Sigmoid colon (tissue), 7 donors: ENCODE results near the gene VGLL4. TPM values are rescaled to one million over a fixed set of nuclear protein-coding genes. Genes with fewer than 3 reads are reported as not detected.

Source experiments
- DNase-seq: peaks from one replicate; pipeline ENCODE4 v3.0.0-alpha.2; 2019
- H3K27ac ChIP-seq, 4 donors: fragments of 200-600 bp; sonication (generic); one replicate each; pipeline ENCODE4 v1.5.1; 2016 to 2019; ENCODE audit warnings: mild to moderate bottlenecking in 1 of 4
- H3K27me3 ChIP-seq, 3 donors: fragments of 200-600 bp; sonication (generic); one replicate each; pipeline ENCODE4 v1.5.1; 2019; ENCODE audit warnings: mild to moderate bottlenecking in 1 of 3
- H3K36me3 ChIP-seq, 4 donors: fragments of 200-600 bp; sonication (generic); one replicate each; pipeline ENCODE4 v1.5.1; 2016 to 2019
- H3K4me1 ChIP-seq, 4 donors: fragments of 200-600 bp; sonication (generic); one replicate each; pipeline ENCODE4 v1.5.1; 2017 to 2019
- H3K4me3 ChIP-seq, 4 donors: fragments of 200-600 bp; sonication (generic); one replicate each; pipeline ENCODE4 v1.5.1; 2017 to 2019; ENCODE audit warnings: mild to moderate bottlenecking in 2 of 4, moderate library complexity in 1 of 4
- H3K9me3 ChIP-seq, 4 donors: fragments of 200-600 bp in 3 of 4; sonication (generic) in 3 of 4; one replicate each; pipeline versions ENCODE4 v1.5.1 to v1.6.1; 2013 to 2019
- EP300 ChIP-seq, 4 donors: sonication (generic); formaldehyde crosslinking; IDR thresholded peaks; one replicate each; pipeline ENCODE4 v1.6.1; 2017; ENCODE audit warnings: antibody characterized with exemption in 4 of 4
- POLR2A ChIP-seq, 2 donors: fragments of 450-650 bp; IDR thresholded peaks; one replicate each; pipeline ENCODE4 v1.6.1; 2016; ENCODE audit warnings: antibody characterized with exemption in 2 of 2, mild to moderate bottlenecking in 2 of 2, moderate library complexity in 2 of 2
- POLR2AphosphoS5 ChIP-seq, 4 donors: sonication (generic); formaldehyde crosslinking; IDR thresholded peaks; one replicate each; pipeline ENCODE4 v1.6.1; 2017; ENCODE audit warnings: antibody characterized with exemption in 4 of 4
- WGBS, 2 donors: extraction: QIAGEN DNeasy Blood & Tissue Kit; methylation state at CpG; one replicate each; pipeline ENCODE4 v1.1.7; 2013; 5-methylcytosine and 5-hydroxymethylcytosine counted together
- intact Hi-C: fragments of 100-400 bp; cut with DNase I; formaldehyde crosslinking; loops from one replicate; pipeline ENCODE4 v1.15.1; 2023
- polyA plus RNA-seq, 3 donors: library from polyadenylated mRNA; stranded (reverse); fragments of 200-250 nt; gene quantifications; one replicate each; pipeline ENCODE4 v1.2.3, GENCODE V29; 2013
- total RNA-seq, 4 donors: library from RNA; depleted of rRNA; stranded (reverse); fragments of >200 nt; gene quantifications; one replicate each; pipeline ENCODE4 v1.1.0, GENCODE V29; 2016
- TF ChIP-seq, protein P1 (sequence below), 4 experiments: fragments of 450-650 bp in 3 of 4; fragments of 200-600 bp in 1 of 4; IDR thresholded peaks; one replicate each; pipeline ENCODE4 v1.5.1; 2016 to 2019; ENCODE audit warnings: antibody characterized with exemption in 4 of 4, mild to moderate bottlenecking in 3 of 4, moderate library complexity in 2 of 4
- donor health status: healthy with polysubstance abuse.
- donor health status: Bipolar disorder and iron deficiency.
- donor health status: healthy.

The VGLL4 gene
- total and polyA plus RNA-seq, 7 donors: 26.4 to 56.5 (median 41.5) TPM

DNA sequence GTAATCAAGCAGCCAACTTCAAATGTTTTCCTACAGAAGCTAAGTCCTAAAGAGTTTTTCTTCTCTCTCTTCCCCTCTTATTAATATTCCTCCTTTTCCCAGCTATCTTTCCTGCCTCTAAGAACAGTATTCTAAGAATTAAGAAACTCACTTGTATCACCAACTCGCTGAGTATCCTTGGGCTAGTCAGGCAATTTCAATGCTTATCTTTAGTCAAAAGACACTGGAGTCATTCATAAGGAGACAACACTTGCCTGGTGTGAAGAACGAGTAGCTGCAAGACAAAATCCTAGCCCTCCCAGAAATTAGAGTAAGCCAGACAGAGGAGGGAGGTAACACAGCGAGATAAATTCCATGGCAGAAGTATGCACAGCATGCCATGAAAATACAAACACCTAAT, 10.7 kb downstream of the VGLL4 start:
- Histone ChIP-seq H3K27ac (peak overlapping the region; percentile 59 to 97 (median 83)), H3K4me3 (no peak overlapping the region), H3K4me1 (peaks cover 0 to 94% (median 86%) of the 10 kb centered on the region in 4 donors), H3K27me3 (no peaks in the 10 kb centered on the region), H3K36me3 (no peaks in the 10 kb centered on the region), H3K9me3 (no peaks in the 10 kb centered on the region)
- 62 to 84% methylated on average over 3 of the region's 3 CpGs for WGBS, 2 donors
- TF ChIP-seq EP300 (IDR thresholded peaks at IDR 0.05) (no peak), POLR2A (IDR thresholded peaks at IDR 0.05) (no peak), POLR2AphosphoS5 (IDR thresholded peaks at IDR 0.05) (no peak)
- TF ChIP-seq, protein P1, sequence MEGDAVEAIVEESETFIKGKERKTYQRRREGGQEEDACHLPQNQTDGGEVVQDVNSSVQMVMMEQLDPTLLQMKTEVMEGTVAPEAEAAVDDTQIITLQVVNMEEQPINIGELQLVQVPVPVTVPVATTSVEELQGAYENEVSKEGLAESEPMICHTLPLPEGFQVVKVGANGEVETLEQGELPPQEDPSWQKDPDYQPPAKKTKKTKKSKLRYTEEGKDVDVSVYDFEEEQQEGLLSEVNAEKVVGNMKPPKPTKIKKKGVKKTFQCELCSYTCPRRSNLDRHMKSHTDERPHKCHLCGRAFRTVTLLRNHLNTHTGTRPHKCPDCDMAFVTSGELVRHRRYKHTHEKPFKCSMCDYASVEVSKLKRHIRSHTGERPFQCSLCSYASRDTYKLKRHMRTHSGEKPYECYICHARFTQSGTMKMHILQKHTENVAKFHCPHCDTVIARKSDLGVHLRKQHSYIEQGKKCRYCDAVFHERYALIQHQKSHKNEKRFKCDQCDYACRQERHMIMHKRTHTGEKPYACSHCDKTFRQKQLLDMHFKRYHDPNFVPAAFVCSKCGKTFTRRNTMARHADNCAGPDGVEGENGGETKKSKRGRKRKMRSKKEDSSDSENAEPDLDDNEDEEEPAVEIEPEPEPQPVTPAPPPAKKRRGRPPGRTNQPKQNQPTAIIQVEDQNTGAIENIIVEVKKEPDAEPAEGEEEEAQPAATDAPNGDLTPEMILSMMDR (IDR thresholded peaks at IDR 0.05): no peak
- intact Hi-C loops: no loop called here
- no peak for DNase-seq

DNA sequence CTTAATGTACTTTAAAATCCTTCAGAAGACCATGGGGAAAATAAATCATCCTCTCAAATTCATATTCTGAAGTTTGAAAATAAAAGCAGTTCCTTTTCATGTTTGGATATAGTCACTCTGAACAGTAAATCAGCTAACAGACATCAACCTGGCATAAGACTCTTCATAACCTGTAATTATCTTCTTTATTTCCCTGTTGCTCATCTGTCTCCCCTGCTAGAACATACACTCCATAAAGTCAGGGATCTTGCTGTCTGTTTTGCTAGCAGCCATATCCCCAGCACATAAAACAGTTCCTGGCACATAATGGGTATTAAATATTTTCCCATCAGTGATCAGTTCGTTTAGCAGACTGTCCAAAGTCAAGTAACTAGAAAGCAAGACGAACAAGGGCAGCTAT, 11.2 kb downstream of the VGLL4 start:
- Histone ChIP-seq H3K9me3 (no peaks in the 10 kb centered on the region), H3K4me3 (no peak overlapping the region), H3K36me3 (no peaks in the 10 kb centered on the region), H3K27me3 (no peaks in the 10 kb centered on the region), H3K27ac (peak overlapping the region; percentile 59 to 97 (median 83)), H3K4me1 (peaks cover 0 to 94% (median 84%) of the 10 kb centered on the region in 4 donors)
- intact Hi-C loops: no loop called here
- WGBS, 2 donors: 29 to 53% methylated on average over 2 of the region's 2 CpGs
- TF ChIP-seq EP300 (IDR thresholded peaks at IDR 0.05) (no peak), POLR2AphosphoS5 (IDR thresholded peaks at IDR 0.05) (peak in 1 of 4 donors; percentile 37)
- DNase-seq: no peak

DNA sequence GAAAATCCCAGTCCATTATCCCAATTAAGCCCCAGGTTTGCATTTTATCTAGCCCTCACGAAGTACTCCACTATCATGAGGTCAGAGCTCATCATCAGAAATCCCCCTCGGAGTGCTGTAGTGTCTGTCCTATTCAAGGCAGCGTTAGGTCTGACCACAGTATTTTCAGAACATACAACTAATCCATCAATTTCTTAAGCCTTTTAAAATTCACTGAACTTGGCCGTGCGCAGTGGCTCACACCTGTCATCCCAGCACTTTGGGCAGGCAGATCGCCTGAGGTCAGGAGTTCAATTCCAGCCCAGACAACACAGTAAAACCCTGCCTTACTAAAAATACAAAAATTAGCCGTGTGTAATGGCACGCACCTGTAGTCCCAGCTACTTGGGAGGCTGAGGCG, 11.9 kb downstream of the VGLL4 start:
- 78 to 86% methylated on average over 9 of the region's 9 CpGs for WGBS, 2 donors
- peak overlapping the region; percentile 59 to 97 (median 83) for H3K27ac ChIP-seq
- no peak for DNase-seq
- H3K36me3 ChIP-seq: no peaks in the 10 kb centered on the region
- peaks cover 0 to 94% (median 82%) of the 10 kb centered on the region in 4 donors for H3K4me1 ChIP-seq
- H3K9me3 ChIP-seq: no peaks in the 10 kb centered on the region
- intact Hi-C loops: no loop called here
- TF ChIP-seq, protein P1 (IDR thresholded peaks at IDR 0.05): no peak
- no peak for TF ChIP-seq POLR2AphosphoS5 (IDR thresholded peaks at IDR 0.05)
- TF ChIP-seq POLR2A (IDR thresholded peaks at IDR 0.05): no peak
- TF ChIP-seq EP300 (IDR thresholded peaks at IDR 0.05): no peak
- H3K4me3 ChIP-seq: no peak overlapping the region
- no peaks in the 10 kb centered on the region for H3K27me3 ChIP-seq

DNA sequence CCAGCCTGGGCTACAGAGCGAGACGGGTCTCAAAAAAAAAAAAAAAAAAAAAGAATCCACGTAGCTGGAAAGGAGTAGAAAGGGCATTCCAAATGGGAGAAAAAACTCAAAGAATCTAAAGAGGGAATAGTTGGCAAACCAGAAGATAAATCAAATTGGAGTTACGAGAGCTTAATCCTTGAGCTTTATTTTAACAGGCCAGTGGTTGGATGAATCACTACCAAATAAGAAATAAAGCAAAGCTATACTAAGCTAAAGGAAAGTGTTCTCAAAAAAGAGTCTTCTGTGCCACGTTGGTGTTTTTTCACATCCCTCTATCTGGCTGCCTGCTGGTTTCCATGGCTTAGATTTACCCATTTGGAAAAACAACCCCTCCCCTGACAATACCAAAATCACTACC, 14.0 kb downstream of the VGLL4 start:
- no peaks in the 10 kb centered on the region for H3K9me3 ChIP-seq
- 62 to 65% methylated on average over 5 of the region's 5 CpGs for whole genome bisulfite sequencing, 2 donors
- TF ChIP-seq EP300 (IDR thresholded peaks at IDR 0.05) (no peak), POLR2AphosphoS5 (IDR thresholded peaks at IDR 0.05) (peak in 2 of 4 donors; percentile 22 to 23), POLR2A (IDR thresholded peaks at IDR 0.05) (no peak)
- TF ChIP-seq, protein P1 (IDR thresholded peaks at IDR 0.05): no peak
- no peaks in the 10 kb centered on the region for H3K36me3 ChIP-seq
- peak overlapping the region in 1 of 4 donors; percentile 2 for H3K4me3 ChIP-seq
- peak overlapping the region; percentile 58 to 97 (median 83) for H3K27ac ChIP-seq
- no peak for DNase-seq
- peaks cover 0 to 94% (median 79%) of the 10 kb centered on the region in 4 donors for H3K4me1 ChIP-seq
- H3K27me3 ChIP-seq: no peaks in the 10 kb centered on the region
- intact Hi-C loops: no loop called here

DNA sequence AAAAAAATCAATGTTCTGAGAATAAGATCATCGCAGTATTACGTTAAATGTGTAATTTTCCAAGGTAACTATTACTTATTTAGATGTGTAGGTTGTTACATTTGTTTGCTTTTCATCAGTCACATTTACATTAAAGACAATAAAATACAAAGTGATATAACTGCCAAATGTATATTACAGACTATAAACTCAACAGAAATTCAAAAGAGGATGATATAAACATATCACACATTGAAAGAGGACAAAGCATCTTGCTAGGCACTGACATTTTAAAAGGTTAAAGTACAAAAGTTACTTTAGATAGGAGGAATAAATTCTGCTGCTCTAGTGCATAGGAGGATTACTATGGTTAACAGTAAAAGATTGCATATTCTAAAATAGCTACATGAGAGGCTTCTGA, 16.1 kb downstream of the VGLL4 start:
- no peak for DNase-seq
- H3K4me3 ChIP-seq: no peak overlapping the region
- intact Hi-C loops: no loop called here
- H3K36me3 ChIP-seq: no peaks in the 10 kb centered on the region
- H3K9me3 ChIP-seq: no peaks in the 10 kb centered on the region
- TF ChIP-seq EP300 (IDR thresholded peaks at IDR 0.05) (no peak), POLR2AphosphoS5 (IDR thresholded peaks at IDR 0.05) (no peak), POLR2A (IDR thresholded peaks at IDR 0.05) (no peak)
- TF ChIP-seq, protein P1 (IDR thresholded peaks at IDR 0.05): no peak
- no peak overlapping the region for H3K27ac ChIP-seq
- H3K27me3 ChIP-seq: no peaks in the 10 kb centered on the region
- H3K4me1 ChIP-seq: peaks cover 0 to 94% (median 65%) of the 10 kb centered on the region in 4 donors
- WGBS, 2 donors: 28 to 82% methylated on average over 2 of the region's 2 CpGs
